A549 (cell line): ENCODE measurements around the gene CHKA. TPM values are rescaled to one million over a fixed set of nuclear protein-coding genes. Genes with fewer than 3 reads are reported as not detected.
A peak's percentile ranks its signal among the peaks of the same experiment; 100 is the strongest.

ENCODE experiments used
- ATAC-seq, 2 experiments: fragments of 200-7000 bp in 1 of 2; fragments of >200 bp in 1 of 2; cut with Nextera tagmentation in 1 of 2; cut with Tn5 transposase in 1 of 2; 3 replicates each; pipeline versions ENCODE4 v1.8.0 to v1.9.1; 2018 to 2020; ENCODE audit warnings: mild to moderate bottlenecking in 1 of 2, moderate library complexity in 1 of 2
- CTCF ChIA-PET: fragments of 300-600 bp; sonication (Branson Sonifier 250); formaldehyde crosslinking; extraction: SDS; loops from one replicate; lab custom pipeline; 2021; ENCODE audit warnings: antibody characterized with exemption, inconsistent platforms; lab: Yijun Ruan, JAX
- POLR2A ChIA-PET: fragments of 350-600 bp; formaldehyde crosslinking; extraction: SDS; loops from one replicate; lab custom pipeline; 2021; ENCODE audit warnings: antibody characterized with exemption, inconsistent platforms; lab: Yijun Ruan, JAX
- DNase-seq, 2 experiments: peaks; one replicate each; pipeline versions ENCODE4 v3.0.0 to v3.0.0-alpha.2; 2011 to 2016; ENCODE audit warnings: low read depth in 1 of 2, low spot score in 1 of 2
- FAIRE-seq: peaks from 2 replicates; lab custom pipeline; 2011; peaks lifted over from hg19 to GRCh38; lab: Jason Lieb, UNC
- H3K27ac ChIP-seq, 2 experiments: fragments of >200 bp; sonication (Bioruptor Twin); formaldehyde crosslinking; 3 replicates each; pipeline ENCODE4 v1.5.1; 2016 to 2017
- H3K4me1 ChIP-seq: fragments of >200 bp; sonication (Bioruptor Twin); formaldehyde crosslinking; 3 replicates; pipeline ENCODE4 v1.6.1; 2016
- H3K4me2 ChIP-seq: fragments of >200 bp; sonication (Bioruptor Twin); formaldehyde crosslinking; 3 replicates; pipeline ENCODE4 v1.6.1; 2016
- H3K4me3 ChIP-seq: fragments of >200 bp; sonication (Bioruptor Twin); formaldehyde crosslinking; 3 replicates; pipeline ENCODE4 v1.5.1; 2016
- H3K9me3 ChIP-seq: fragments of >200 bp; sonication (Bioruptor Twin); formaldehyde crosslinking; 3 replicates; pipeline ENCODE4 v1.6.1; 2016
- ATOH8 ChIP-seq: fragments of 250-450 bp; sonication (Bioruptor Pico); IDR thresholded peaks from 2 replicates; pipeline ENCODE4 v1.5.0; 2020; ENCODE audit warnings: low read depth, mild to moderate bottlenecking, moderate library complexity
- BHLHE40 ChIP-seq: IDR thresholded peaks from 2 replicates; pipeline ENCODE4 v1.6.1; 2012; ENCODE audit warnings: low read depth, low read length, inconsistent platforms
- EHF ChIP-seq: fragments of 250-450 bp; sonication (Bioruptor Pico); IDR thresholded peaks from 2 replicates; pipeline ENCODE4 v1.5.0; 2020; ENCODE audit warnings: mild to moderate bottlenecking
- FOXS1 ChIP-seq: fragments of 250-450 bp; sonication (Bioruptor Pico); IDR thresholded peaks from 2 replicates; pipeline ENCODE4 v1.5.0; 2020; ENCODE audit warnings: mild to moderate bottlenecking, moderate library complexity
- GATA3 ChIP-seq: IDR thresholded peaks from 2 replicates; pipeline ENCODE4 v1.6.1; 2012; ENCODE audit warnings: borderline replicate concordance
- HOXA7 ChIP-seq: fragments of 250-450 bp; sonication (Bioruptor Pico); IDR thresholded peaks from 2 replicates; pipeline ENCODE4 v1.5.0; 2020; ENCODE audit warnings: mild to moderate bottlenecking, moderate library complexity
- HOXB5 ChIP-seq: fragments of 250-450 bp; sonication (Bioruptor Pico); IDR thresholded peaks from 2 replicates; pipeline ENCODE4 v1.5.0; 2020; ENCODE audit warnings: mild to moderate bottlenecking, moderate library complexity
- PBX3 ChIP-seq: IDR thresholded peaks from 2 replicates; pipeline ENCODE4 v1.6.1; 2012
- POLR2A ChIP-seq: IDR thresholded peaks from 2 replicates; pipeline ENCODE4 v1.6.1; 2012; ENCODE audit warnings: mild to moderate bottlenecking, low read length
- POLR2AphosphoS2 ChIP-seq: conservative IDR thresholded peaks from 2 replicates; pipeline ENCODE4 v1.6.1; 2012; ENCODE audit warnings: low read length, improper control_type of control experiment, inconsistent platforms
- RAD21 ChIP-seq, 2 experiments: fragments of >200 bp in 1 of 2; sonication (Bioruptor Twin) in 1 of 2; formaldehyde crosslinking in 1 of 2; IDR thresholded peaks in 1 of 2; conservative IDR thresholded peaks in 1 of 2; 2 replicates in 1 of 2; 3 replicates in 1 of 2; pipeline ENCODE4 v1.6.1; 2012 to 2018; ENCODE audit warnings: inconsistent platforms in 1 of 2
- RARB ChIP-seq: fragments of 250-450 bp; sonication (Bioruptor Pico); IDR thresholded peaks from 2 replicates; pipeline ENCODE4 v1.8.0; 2021; ENCODE audit warnings: mild to moderate bottlenecking, moderate library complexity
- REST ChIP-seq: fragments of 200-600 bp; sonication (generic); IDR thresholded peaks from 2 replicates; pipeline ENCODE4 v1.6.1; 2016; ENCODE audit warnings: antibody characterized with exemption, mild to moderate bottlenecking, moderate library complexity
- TP53 ChIP-seq: fragments of 250-450 bp; sonication (Bioruptor Pico); IDR thresholded peaks from 2 replicates; pipeline ENCODE4 v1.5.0; 2021; ENCODE audit warnings: mild to moderate bottlenecking, moderate library complexity
- ZFP36 ChIP-seq: fragments of 450-650 bp; IDR thresholded peaks from 2 replicates; pipeline ENCODE4 v1.6.1; 2014; ENCODE audit warnings: borderline replicate concordance; ENCODE audit not compliant: partially characterized antibody
- ZNF302 ChIP-seq: fragments of 250-450 bp; sonication (Bioruptor Pico); IDR thresholded peaks from 2 replicates; pipeline ENCODE4 v1.9.0; 2021; ENCODE audit warnings: inconsistent platforms, mild to moderate bottlenecking, moderate library complexity
- ZSCAN20 ChIP-seq: fragments of 250-450 bp; sonication (Bioruptor Pico); IDR thresholded peaks from 2 replicates; pipeline ENCODE4 v1.8.0; 2022; ENCODE audit warnings: mild to moderate bottlenecking, moderate library complexity
- WGBS: methylation state at CpG from one replicate; pipeline ENCODE4 v1.1.6; 2017; ENCODE audit errors: missing lambda C conversion rate; 5-methylcytosine and 5-hydroxymethylcytosine counted together
- polyA plus RNA-seq, 4 experiments: library from polyadenylated mRNA; depleted of rRNA in 3 of 4; stranded (reverse); fragments of >200 nt; fragmentation: RNase III in 1 of 4; extraction: RNeasy Plus Mini Kit Qiagen cat#74134 plus additional on column Dnase treatment in 1 of 4; gene quantifications; 2 replicates in 3 of 4; 3 replicates in 1 of 4; pipeline ENCODE4 v1.2.3, GENCODE V29; 2011 to 2017

The CHKA gene
- polyA plus RNA-seq, 2 of the 4 experiments (the other 2 are of a cell fraction) = 14.2 to 21.7 TPM

GRCh38 chr11:68016904-68017817 is 104.0 kb downstream of the CHKA start (continued):
- peak; percentile 40; the same call in 1 of the 2 replicates for TF ChIP-seq FOXS1 (CRISPR knock-in tag)
- TF ChIP-seq ZFP36 = peak; percentile 16

- Histone ChIP-seq H3K4me3 (no peak overlapping the region; the same call in 2 of the 3 replicates), H3K27ac (peak overlapping the region; percentile 99 to 100), H3K4me1 (peaks cover 93% of the 10 kb centered on the region), H3K4me2 (peak overlapping the region; percentile 96), H3K9me3 (no peaks in the 10 kb centered on the region)
- ChIA-PET CTCF (interaction anchor here (1.1 to 2.7 kb wide), 5 partner anchors 8 to 22 kb away, joined by 3 to 11 read pairs (median 5); no protein-coding TSS in a partner anchor), POLR2A (interaction anchor here (0.6 to 1.4 kb wide), 3 partner anchors 10 to 1445 kb away, joined by 3 to 5 read pairs (median 3); no protein-coding TSS in a partner anchor)
- no peak; a peak in 1 of 6 replicates for ATAC-seq
- FAIRE-seq = no peak
- DNase-seq = no peak
- 34% methylated on average over 12 of the region's 13 CpGs for WGBS
- TF ChIP-seq HOXA7 (CRISPR knock-in tag) (peak; percentile 66; the same call in 1 of the 2 replicates), HOXB5 (CRISPR knock-in tag) (peak; percentile 81; the same call in 1 of the 2 replicates), TP53 (CRISPR knock-in tag) (no peak), RARB (CRISPR knock-in tag) (peak; percentile 6; the same call in 1 of the 2 replicates), GATA3 (no peak), REST (no peak), BHLHE40 (no peak), POLR2A (no peak; the same call in 1 of the 2 replicates), EHF (CRISPR knock-in tag) (peak; percentile 31; the same call in 1 of the 2 replicates), ZNF302 (CRISPR knock-in tag) (0 out of 2 replicates have a peak, but pooled peaks have one; percentile 5), ZSCAN20 (CRISPR knock-in tag) (no peak), POLR2AphosphoS2 (no peak), PBX3 (0 out of 2 replicates have a peak, but pooled peaks have one; percentile 27), ATOH8 (CRISPR knock-in tag) (no peak), RAD21 (conservative IDR thresholded peaks at IDR 0.05 in 1 of 2, IDR thresholded peaks at IDR 0.05 in 1 of 2) (peak in 1 of 2 experiments; percentile 5; a peak in 1 of 5 replicates)
Observed at GRCh38 chr11:68016161-68016903, 104.9 kb downstream of the CHKA start.
